Small intestine (tissue), 7 donors: ENCODE data around the gene TNNC1. TPM values are rescaled to one million over a fixed set of nuclear protein-coding genes. Genes with fewer than 3 reads are reported as not detected.

Experiments used
- DNase-seq, 2 donors: peaks; one replicate each; pipeline versions ENCODE4 v3.0.0 to v3.0.0-alpha.2; 2013
- FAIRE-seq: peaks from 2 replicates; lab custom pipeline; 2012; peaks lifted over from hg19 to GRCh38; lab: Jason Lieb, UNC
- H3K27ac ChIP-seq, 3 donors: one replicate each; pipeline ENCODE4 v1.5.1; 2013; ENCODE audit warnings: low read length in 2 of 3, mild to moderate bottlenecking in 2 of 3, control low read depth in 1 of 3, inconsistent platforms in 1 of 3, low read depth in 1 of 3, moderate library complexity in 1 of 3
- H3K27me3 ChIP-seq, 3 donors: one replicate each; pipeline ENCODE4 v1.6.1; 2013; ENCODE audit warnings: low read length in 3 of 3, inconsistent platforms in 1 of 3; ENCODE audit not compliant: control insufficient read depth in 3 of 3, insufficient read depth in 3 of 3
- H3K36me3 ChIP-seq, 3 donors: one replicate each; pipeline ENCODE4 v1.6.1; 2013; ENCODE audit warnings: low read length in 3 of 3, inconsistent platforms in 1 of 3, low read depth in 1 of 3, mild to moderate bottlenecking in 1 of 3, moderate library complexity in 1 of 3; ENCODE audit not compliant: control insufficient read depth in 3 of 3, insufficient read depth in 2 of 3
- H3K4me1 ChIP-seq, 3 donors: one replicate each; pipeline ENCODE4 v1.6.1; 2013; ENCODE audit warnings: low read length in 2 of 3, inconsistent platforms in 1 of 3, low read depth in 1 of 3, mild to moderate bottlenecking in 1 of 3, moderate library complexity in 1 of 3; ENCODE audit not compliant: control insufficient read depth in 3 of 3, insufficient read depth in 2 of 3
- H3K4me3 ChIP-seq, 3 donors: one replicate each; pipeline ENCODE4 v1.5.1; 2013; ENCODE audit warnings: low read length in 3 of 3, control low read depth in 1 of 3, inconsistent platforms in 1 of 3, low read depth in 1 of 3, mild to moderate bottlenecking in 1 of 3, moderate library complexity in 1 of 3
- H3K9me3 ChIP-seq, 2 donors: one replicate each; pipeline ENCODE4 v1.6.1; 2013; ENCODE audit warnings: low read depth in 1 of 2, low read length in 1 of 2; ENCODE audit not compliant: control insufficient read depth in 2 of 2, insufficient read depth in 1 of 2
- WGBS, 3 donors: extraction: QIAGEN DNeasy Blood & Tissue Kit; methylation state at CpG; one replicate each; pipeline ENCODE4 v1.1.7; 2013; 5-methylcytosine and 5-hydroxymethylcytosine counted together
- polyA plus RNA-seq, 4 donors: library from polyadenylated mRNA; stranded (reverse) in 3 of 4; unstranded in 1 of 4; fragments of 200-250 nt in 3 of 4; fragments of 120-200 nt in 1 of 4; gene quantifications; one replicate each; pipeline versions ENCODE4 v1.2.1 to v1.2.3, GENCODE V29; 2013
- donor health status: healthy with polysubstance abuse.
- donor health status: control.
- donor health status: control.
- donor health status: Bipolar disorder and iron deficiency.
- donor health status: healthy.

TNNC1 gene
- polyA plus RNA-seq, 4 donors, result 0.79 to 110 (median 5.9) TPM

DNA sequence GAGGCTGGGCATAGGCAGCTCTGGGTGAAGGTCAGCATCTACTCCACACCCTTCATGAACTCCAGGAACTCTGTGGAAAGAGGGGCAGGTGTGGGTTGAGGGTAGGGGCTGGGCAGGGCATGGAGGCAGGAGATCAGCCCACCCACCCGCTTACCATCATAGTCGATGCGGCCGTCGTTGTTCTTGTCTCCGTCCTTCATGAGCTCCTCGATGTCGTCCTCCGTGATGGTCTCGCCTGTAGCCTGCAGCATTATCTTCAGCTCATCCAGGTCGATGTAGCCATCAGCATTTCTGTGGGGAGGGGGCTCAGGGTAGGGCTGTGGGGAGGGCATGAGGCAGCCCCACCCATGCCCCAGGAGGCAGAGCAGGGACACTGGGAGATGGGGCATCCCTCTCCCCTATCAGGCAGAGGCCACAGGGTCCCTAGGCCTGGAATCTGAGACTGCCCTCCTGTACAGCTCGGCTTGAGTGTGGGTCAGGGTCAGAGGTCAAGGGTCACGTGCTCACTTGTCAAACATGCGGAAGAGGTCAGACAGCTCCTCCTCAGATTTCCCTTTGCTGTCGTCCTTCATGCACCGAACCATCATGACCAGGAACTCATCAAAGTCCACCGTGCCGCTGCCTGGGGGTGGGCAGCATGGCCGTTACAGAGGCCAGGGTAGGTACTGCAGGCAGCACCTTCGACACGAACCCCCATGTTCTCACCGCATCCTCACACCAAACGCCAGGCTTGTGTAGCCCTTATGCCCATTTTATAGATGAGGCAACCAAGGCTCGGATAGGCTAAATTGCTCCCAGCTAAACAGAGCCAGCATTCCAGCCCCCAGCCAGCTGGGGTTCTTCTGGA is 2.4 kb downstream of the TNNC1 start:
- FAIRE-seq (no peak), DNase-seq (no peak)
- no peak overlapping the region for H3K27ac ChIP-seq

DNA sequence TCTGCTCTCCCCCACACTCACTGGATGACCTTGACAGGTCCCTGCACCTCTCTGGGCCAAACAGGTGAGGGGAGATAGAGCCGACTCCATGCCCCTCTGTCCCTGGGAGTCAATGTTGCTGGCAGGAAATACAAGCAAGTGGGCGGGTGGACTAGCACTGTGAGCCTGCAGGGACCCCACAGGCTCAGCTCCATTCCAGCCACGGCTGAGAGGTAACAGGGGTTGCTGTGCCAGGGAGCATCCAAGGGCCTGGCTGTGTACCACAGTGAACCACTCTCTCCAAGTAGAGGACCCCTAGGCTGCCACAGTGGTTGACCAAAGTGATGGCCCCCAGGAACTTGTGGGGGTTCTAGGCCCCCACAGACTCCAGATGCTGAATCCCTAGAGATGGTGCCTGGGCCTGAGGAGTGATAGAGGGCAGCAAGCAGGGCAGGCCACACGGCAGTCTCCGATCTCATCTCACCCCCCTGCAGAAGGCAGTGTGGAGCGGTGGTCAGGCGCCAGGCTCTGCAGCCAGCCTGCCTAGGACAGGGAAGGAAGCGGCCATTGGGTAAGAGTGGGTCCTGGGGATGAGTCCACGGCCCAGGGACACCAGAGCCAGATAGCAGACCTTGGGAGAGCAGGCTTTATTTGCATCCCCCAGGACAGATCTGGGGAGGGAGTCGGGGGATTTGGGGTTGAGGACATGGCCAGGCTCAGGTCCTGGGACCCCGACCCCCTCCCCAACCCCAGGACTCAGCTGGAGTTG is 3.2 kb downstream of the TNNC1 start:
- FAIRE-seq, result no peak
- Histone ChIP-seq H3K4me1 (peaks cover 0 to 27% (median 4%) of the 10 kb centered on the region in 3 donors), H3K27me3 (peaks cover 0 to 2% (median 0%) of the 10 kb centered on the region in 3 donors), H3K27ac (no peak overlapping the region), H3K9me3 (no peaks in the 10 kb centered on the region), H3K36me3 (no peaks in the 10 kb centered on the region), H3K4me3 (no peak overlapping the region)
- 79 to 87% (median 80%) methylated on average over 11 of the region's 11 CpGs for WGBS, 3 donors
- no peak for DNase-seq

More for the DNA sequence above, 2.4 kb downstream of the TNNC1 start:
- Histone ChIP-seq H3K4me3 (no peak overlapping the region), H3K9me3 (no peaks in the 10 kb centered on the region), H3K36me3 (no peaks in the 10 kb centered on the region), H3K4me1 (peaks cover under 1 to 27% (median 4%) of the 10 kb centered on the region in 3 donors), H3K27me3 (peaks cover 0 to 2% (median 0%) of the 10 kb centered on the region in 3 donors)
- WGBS, 3 donors, result 79 to 82% (median 82%) methylated on average over 24 of the region's 24 CpGs

DNA sequence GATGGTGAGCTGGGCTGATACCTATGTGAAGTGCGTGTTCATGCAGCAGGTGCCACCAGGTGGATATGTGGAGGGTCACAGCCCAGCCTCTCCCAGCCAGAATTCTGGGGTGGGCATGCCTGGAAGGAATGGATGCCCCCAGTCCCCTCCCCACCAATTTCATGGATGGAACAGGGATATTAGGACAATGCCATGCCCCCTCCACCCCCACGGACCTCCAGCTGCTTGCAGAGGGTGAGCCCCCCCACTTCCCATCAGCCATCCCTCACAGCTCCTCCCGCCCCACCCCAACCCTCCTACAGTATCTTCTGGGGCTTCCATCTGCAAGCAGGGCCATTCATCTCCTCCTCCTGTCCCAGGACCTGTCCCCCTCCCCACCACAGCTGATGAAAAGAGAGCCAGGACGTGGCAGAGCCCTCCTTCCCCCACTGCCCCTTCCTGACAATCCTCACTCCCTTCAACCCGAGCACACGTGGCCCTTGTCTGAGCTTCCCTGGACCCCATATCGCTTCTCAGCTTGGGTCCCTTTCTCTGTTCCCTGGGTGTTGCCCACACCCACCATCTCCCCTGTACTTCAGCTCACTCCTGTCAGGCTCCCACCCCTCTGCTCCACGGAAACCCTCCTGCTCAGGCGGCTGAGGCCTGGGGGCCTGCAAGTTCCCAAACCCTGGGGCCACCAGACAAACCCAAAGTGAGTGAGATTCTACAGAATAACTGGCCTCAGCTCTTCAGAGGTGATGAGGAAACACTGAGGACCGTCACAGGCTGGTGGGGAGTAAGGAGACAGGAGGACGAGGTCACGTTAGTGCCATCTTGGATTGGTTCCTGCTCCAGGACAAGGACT is 6.1 kb downstream of the TNNC1 start:
- Histone ChIP-seq H3K4me1 (peaks cover 0 to 8% (median 0%) of the 10 kb centered on the region in 3 donors), H3K4me3 (no peak overlapping the region), H3K27ac (no peak overlapping the region), H3K36me3 (no peaks in the 10 kb centered on the region), H3K9me3 (no peaks in the 10 kb centered on the region), H3K27me3 (peaks cover 0 to 2% (median 0%) of the 10 kb centered on the region in 3 donors)
- WGBS, 3 donors, result 76 to 86% (median 77%) methylated on average over 12 of the region's 12 CpGs
- FAIRE-seq, result no peak
- no peak for DNase-seq

DNA sequence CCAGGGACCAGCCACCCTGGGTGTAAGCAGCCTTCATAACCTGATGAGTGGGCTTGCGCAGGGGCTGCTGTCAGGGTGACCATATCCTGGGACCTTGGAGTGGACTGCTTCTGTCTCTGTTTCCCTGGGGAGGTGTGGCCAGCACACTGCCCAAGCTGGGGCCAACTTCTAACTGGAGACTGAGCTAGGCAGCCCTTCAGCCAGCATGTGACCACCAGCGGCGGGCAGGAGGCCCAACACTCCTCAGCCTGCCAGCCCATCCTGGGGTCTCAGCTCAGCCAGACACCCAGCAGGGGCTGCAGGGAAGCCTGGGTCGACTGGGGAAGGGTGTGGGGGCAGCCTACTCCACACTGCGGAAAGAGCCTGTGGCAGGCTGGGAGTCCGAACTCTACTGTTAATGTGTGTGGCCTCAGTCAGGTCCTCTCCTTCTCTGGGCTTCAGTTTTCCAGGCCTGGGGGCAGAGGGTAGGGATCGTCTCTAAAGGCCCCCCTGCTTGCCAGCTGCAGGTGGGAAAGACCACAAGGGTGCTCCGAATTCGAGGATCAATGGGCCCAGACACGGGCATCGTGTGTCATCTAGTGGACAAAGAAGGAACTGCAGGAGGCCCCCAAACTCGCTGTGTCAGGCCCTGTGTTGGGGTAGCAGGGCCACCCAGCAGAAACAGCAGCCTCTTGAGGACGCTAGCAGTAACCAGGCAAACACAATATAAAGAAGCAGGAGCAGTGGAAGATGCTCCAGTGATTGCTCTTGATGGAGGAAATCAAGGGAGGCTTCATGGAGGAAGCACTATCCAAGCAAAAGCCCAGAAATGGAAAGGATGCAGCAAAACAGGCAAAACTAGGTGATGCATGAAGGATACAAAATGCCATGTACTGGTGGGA is 7.0 kb downstream of the TNNC1 start:
- DNase-seq (peak; percentile 54 to 69), FAIRE-seq (no peak)
- H3K27ac ChIP-seq, result no peak overlapping the region
- H3K27me3 ChIP-seq, result peaks cover 0 to 2% (median 0%) of the 10 kb centered on the region in 3 donors
- no peaks in the 10 kb centered on the region for H3K36me3 ChIP-seq
- 36 to 39% (median 38%) methylated on average over 13 of the region's 13 CpGs for WGBS, 3 donors
- no peak overlapping the region for H3K4me3 ChIP-seq
- H3K9me3 ChIP-seq, result no peaks in the 10 kb centered on the region
- peaks cover 0 to 5% (median 0%) of the 10 kb centered on the region in 3 donors for H3K4me1 ChIP-seq

DNA sequence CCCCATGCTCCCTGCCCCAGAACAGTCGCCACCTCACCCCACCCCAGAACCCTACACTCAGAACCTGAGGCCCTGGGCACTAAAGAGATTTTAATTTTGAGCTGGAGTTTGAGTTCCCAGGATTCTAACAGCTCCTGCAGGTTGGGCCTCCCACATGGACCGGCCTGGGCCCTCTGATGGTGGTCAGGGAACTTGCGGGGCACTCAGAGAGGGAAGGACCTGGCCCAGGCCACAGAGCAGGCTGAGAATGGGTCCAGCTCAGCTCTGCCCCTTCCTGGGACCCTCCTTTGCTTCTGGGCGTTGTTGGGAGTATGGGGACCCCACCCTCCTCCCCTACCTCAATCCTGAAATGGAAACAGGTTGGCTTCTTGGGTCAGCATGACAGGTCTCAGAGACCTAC is 7.8 kb downstream of the TNNC1 start:
- FAIRE-seq, result no peak
- no peak for DNase-seq
- WGBS, 3 donors, result 84 to 93% (median 92%) methylated on average over 4 of the region's 4 CpGs

DNA sequence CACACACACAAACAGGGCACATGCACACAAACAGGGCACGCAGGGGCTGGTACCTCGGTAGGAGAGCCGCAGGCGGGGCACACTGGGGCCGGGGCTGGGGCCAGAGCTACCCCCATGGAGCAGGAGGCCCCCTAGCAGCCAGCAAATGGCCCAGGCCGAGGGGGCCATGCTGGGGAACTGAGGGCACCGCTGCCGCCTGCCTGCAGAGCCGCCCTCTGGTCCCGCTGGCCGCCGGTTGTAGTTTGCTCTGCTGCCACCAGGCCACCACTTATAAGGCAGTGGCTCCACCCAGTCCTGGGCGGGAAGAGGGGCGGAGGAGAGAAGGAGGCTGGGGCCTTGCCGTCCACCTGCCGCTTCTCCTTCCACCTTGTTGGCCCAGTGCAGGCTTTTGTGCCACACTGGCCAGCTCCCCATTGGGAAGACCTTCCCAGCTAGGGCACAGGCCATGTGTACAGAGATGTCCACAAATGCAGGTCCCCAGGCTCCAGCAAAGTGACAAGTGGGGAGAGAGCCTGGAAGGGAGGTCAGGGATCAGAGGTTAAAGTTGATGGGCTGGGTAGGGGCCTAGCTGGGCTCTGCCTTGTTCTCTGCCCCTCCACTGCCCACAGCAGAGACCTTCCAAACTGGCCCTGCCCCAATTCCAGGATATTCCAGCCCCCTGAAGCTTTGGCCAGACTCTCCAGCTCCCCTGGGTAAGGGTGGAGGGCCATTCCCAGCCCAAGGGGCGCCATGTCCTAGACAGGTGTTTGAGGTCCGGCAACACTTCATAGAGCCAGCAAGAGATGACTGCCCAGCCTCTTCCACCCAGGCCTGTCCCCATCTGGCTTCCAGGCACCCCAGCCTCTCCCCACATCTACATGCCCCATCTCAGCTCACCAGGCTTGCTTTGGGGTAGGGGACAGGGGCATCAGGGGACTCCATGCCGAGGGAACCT is 8.7 kb downstream of the TNNC1 start, which contains the start of gene SEMA3G:
Gene SEMA3G (minus strand): TSS at position 244 of the 934 bp plus-strand sequence. CDS start 76 bp downstream, at position 168.
- Histone ChIP-seq H3K4me1 (peaks cover 0 to 5% (median 0%) of the 10 kb centered on the region in 3 donors), H3K36me3 (no peaks in the 10 kb centered on the region), H3K27ac (no peak within 1 kb of the TSS), H3K9me3 (no peaks in the 10 kb centered on the region), H3K27me3 (peaks cover 0 to 2% (median 0%) of the 10 kb centered on the region in 3 donors), H3K4me3 (no peak within 1 kb of the TSS)
- 21 to 27% (median 26%) methylated on average over 13 to 19 of the region's 19 CpGs for WGBS, 3 donors
- FAIRE-seq, result no peak
- DNase-seq, result peak; percentile 75 to 82

More for the DNA sequence above, 7.8 kb downstream of the TNNC1 start:
- Histone ChIP-seq H3K27ac (no peak overlapping the region), H3K36me3 (no peaks in the 10 kb centered on the region), H3K4me3 (no peak overlapping the region), H3K9me3 (no peaks in the 10 kb centered on the region), H3K27me3 (peaks cover 0 to 2% (median 0%) of the 10 kb centered on the region in 3 donors), H3K4me1 (peaks cover 0 to 5% (median 0%) of the 10 kb centered on the region in 3 donors)
